ENCODE results near the gene ADPGK.

The ADPGK gene

GRCh38 chr15:72737723-72738122 lies 45.8 kb downstream of the ADPGK start:
- TF ChIP-seq CTCF (IDR thresholded peaks at IDR 0.05; ENCODE audit: low read depth, low read length, missing control alignments): no peak
- DNase-seq (ENCODE audit: low read depth): no peak
- H3K4me3 ChIP-seq (ENCODE audit: low read depth, low read length): no peak overlapping the region
- in situ Hi-C loops (cut with HindIII; ENCODE audit: low sequenced_read_pairs): no loop called here

DNA sequence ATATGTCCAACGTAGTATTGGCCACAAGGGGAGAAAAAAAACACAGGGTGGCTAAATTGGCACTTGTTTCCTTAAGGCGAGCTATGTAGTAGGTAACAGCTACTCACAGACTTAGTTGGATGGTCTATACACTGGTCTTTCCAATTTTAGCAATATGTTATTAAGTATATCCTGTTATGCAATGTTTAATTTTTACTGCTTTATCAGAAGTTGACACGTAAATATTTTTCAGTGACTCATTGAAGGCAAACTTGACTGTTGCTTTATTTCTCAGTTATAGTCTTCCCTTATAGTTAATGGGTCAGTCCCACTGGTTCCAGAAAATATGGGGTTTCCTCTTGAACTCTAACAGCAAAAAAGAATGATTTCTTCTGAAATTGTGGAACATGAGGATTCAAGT lies 46.5 kb downstream of the ADPGK start:
- no peak for TF ChIP-seq CTCF (IDR thresholded peaks at IDR 0.05; ENCODE audit: low read depth, low read length, missing control alignments)
- in situ Hi-C loops (cut with HindIII; ENCODE audit: low sequenced_read_pairs): no loop called here
- no peak overlapping the region for H3K4me3 ChIP-seq (ENCODE audit: low read depth, low read length)
- DNase-seq (ENCODE audit: low read depth): no peak

GRCh38 chr15:72735111-72735510 lies 48.4 kb downstream of the ADPGK start:
- no peak for DNase-seq (ENCODE audit: low read depth)
- no peak overlapping the region for H3K4me3 ChIP-seq (ENCODE audit: low read depth, low read length)
- in situ Hi-C loops (cut with HindIII; ENCODE audit: low sequenced_read_pairs): no loop called here
- no peak for TF ChIP-seq CTCF (IDR thresholded peaks at IDR 0.05; ENCODE audit: low read depth, low read length, missing control alignments)

DNA sequence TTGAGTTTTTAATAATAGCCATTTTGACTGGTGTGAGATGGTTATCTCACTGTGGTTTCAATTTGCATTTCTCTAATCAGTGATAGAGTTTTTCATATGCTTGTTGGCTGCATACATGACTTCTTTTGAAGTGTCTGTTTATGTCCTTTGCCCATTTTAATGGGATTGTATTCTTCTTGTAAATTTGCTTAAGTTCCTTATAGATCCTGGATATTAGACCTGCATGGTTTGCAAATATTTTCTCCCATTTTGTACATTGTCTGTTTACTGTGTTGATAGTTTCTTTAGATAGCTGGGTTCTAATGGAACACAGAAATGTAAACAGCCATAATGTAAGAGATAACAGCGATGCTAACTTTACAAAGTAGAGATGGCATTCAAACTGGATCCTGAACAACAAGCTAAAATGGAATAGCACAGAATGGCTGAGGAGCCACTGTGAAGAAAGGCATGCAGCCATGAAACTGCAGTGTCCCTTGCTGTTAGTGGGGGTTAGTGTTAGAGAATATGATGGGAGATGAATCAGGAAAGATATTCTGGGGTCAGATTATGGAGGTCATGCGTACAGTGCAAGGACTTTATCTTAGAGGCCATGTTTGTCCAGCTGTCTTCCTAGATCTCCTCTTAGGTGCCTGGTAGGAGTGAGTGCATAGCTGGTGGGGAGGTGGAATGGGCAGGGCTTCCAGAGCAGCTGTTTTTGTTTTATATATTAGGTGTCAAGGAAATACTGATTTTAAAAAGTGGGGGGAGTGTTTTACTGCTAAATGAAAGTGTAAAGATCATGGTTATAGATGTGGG lies 49.4 kb downstream of the ADPGK start:
- H3K4me3 ChIP-seq (ENCODE audit: low read depth, low read length): no peak overlapping the region
- TF ChIP-seq CTCF (IDR thresholded peaks at IDR 0.05; ENCODE audit: low read depth, low read length, missing control alignments): no peak
- no peak for DNase-seq (ENCODE audit: low read depth)
- in situ Hi-C loops (cut with HindIII; ENCODE audit: low sequenced_read_pairs): no loop called here

GRCh38 chr15:72732516-72732915 lies 51.0 kb downstream of the ADPGK start:
- H3K4me3 ChIP-seq (ENCODE audit: low read depth, low read length): no peak overlapping the region
- TF ChIP-seq CTCF (IDR thresholded peaks at IDR 0.05; ENCODE audit: low read depth, low read length, missing control alignments): peak; percentile 21
- in situ Hi-C loops (cut with HindIII; ENCODE audit: low sequenced_read_pairs): no loop called here
- DNase-seq (ENCODE audit: low read depth): no peak

DNA sequence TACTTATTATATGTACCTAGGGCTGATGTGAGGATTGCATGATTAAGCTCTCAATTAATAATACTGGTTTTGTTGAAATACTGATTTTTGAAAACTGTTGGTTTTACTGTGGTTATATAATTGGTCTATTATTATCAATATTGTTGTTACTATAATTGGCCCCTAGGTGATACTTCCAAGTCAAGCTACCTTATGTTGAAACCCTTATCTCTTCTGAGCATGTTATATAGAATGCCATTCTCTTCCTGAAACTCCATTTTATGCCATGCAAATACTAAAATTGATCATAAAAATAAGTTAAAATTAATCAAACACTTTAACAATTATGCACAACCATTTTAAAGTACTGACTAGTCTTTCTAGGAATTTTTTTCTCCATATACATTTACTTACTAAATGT lies 51.5 kb downstream of the ADPGK start:
- in situ Hi-C loops (cut with HindIII; ENCODE audit: low sequenced_read_pairs): no loop called here
- no peak overlapping the region for H3K4me3 ChIP-seq (ENCODE audit: low read depth, low read length)
- no peak for TF ChIP-seq CTCF (IDR thresholded peaks at IDR 0.05; ENCODE audit: low read depth, low read length, missing control alignments)
- no peak for DNase-seq (ENCODE audit: low read depth)
